ENCODE results near the gene CTNS.
"Not testable (repeated sequence)": the region's sequence is repeated elsewhere in the genome, so short reads cannot be mapped to it uniquely, and the experiment has no call there.

Gene CTNS

DNA sequence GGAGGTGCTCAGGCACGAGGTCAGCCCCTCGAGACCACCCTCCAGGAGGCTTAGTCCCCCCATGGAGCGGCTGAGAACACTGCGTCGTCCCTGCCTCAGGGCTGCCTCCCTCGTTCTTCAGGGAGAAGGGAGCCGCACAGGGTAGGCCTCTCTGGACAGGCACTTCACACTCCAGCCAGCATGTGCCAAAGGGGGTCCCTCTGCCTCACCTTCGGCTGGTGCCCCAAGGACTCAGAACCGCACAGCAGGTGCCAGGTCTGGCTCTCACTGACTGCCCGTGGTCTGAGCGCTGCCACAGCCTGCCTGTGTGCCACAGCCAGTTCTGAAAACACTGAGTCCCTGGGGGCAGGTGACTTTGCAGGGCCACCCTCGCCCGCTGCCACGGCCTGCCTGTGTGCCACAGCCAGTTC is 52.3 kb downstream of the CTNS start:
- no peak for DNase-seq

DNA sequence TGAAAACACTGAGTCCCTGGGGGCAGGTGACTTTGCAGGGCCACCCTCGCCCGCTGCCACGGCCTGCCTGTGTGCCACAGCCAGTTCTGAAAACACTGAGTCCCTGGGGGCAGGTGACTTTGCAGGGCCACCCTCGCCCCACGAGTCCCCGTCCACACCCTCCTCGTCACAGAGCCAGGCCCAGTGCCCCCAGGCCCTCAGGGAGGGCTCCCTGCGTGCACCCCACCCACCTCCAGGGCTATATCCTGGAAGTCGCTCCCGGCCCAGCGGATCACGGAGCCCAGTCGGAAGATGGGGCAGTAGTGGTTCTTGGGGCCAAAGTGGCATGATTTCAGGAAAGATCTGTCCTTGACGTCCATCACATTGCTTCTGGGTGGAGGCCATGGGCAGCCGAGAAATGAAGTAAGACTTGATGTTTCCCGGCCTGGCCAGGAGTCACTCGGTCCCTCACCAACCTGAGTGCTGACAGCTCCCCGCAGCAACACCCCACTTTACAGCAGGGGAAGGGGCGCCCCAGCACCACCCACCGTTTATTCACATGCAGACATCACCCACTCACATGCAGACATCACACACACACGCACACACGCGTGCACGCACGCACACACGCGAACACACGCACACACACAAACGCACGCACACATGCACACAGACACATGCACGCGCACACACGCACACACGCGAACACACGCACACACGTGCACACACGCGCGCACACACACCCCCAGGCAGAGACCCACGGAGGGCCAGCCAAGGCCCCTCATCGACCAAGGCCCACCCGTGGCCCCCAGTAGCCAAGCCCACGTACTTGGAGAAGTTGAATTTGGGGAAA is 52.9 kb downstream of the CTNS start:
- DNase-seq, result no peak

- DNase-seq, result no peak
These were observed 53.6 kb downstream of the CTNS start for GRCh38 chr17:3690094-3690715.

DNA sequence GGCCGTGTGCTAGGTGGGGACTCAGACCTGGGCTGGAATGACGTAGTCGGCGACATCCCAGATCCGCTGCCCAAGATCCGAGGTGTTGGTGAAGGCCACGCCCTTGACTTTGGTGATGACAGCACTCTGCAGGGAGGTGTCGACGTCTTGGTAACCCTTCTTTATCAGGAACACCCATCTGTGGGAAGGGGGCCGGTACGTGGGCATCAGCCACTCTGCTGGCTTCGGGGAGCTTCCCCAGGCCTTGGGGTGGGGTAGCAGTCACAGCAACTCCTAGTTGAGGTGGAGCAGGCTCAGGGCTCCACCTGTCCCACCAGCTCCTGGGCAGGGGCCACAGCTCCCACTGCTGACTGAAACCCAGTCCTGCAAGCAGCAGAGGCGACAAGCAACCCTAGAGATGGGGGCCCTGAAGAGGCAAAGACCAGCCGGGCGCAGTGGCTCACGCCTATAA is 55.1 kb downstream of the CTNS start:
- DNase-seq, result no peak

- no peak for DNase-seq
These were observed 55.8 kb downstream of the CTNS start for GRCh38 chr17:3692346-3692745.

- DNase-seq, result no peak
These were observed 56.6 kb downstream of the CTNS start for GRCh38 chr17:3693141-3693540.

DNA sequence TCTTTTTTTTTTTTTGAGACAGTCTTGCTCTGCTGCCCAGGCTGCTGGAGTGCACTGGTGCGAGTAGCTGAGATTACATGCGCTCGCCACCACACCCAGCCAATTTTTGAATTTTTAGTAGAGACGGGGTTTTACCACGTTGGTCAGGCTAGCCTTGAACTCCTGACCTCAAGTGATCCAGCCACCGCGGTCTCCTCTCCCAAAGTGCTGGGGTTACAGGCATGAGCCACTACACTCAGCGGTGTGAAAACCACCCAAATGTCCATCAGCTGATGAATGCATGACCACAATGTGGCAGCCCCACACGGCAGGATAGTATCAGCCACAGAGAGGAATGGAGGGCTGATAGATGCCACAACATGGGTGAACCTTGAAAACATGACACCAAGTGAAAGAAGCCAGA is 57.3 kb downstream of the CTNS start:
- DNase-seq, result peak; percentile 58

GRCh38 chr17:3695129-3695722 is 58.7 kb downstream of the CTNS start:
- no peak for DNase-seq

DNA sequence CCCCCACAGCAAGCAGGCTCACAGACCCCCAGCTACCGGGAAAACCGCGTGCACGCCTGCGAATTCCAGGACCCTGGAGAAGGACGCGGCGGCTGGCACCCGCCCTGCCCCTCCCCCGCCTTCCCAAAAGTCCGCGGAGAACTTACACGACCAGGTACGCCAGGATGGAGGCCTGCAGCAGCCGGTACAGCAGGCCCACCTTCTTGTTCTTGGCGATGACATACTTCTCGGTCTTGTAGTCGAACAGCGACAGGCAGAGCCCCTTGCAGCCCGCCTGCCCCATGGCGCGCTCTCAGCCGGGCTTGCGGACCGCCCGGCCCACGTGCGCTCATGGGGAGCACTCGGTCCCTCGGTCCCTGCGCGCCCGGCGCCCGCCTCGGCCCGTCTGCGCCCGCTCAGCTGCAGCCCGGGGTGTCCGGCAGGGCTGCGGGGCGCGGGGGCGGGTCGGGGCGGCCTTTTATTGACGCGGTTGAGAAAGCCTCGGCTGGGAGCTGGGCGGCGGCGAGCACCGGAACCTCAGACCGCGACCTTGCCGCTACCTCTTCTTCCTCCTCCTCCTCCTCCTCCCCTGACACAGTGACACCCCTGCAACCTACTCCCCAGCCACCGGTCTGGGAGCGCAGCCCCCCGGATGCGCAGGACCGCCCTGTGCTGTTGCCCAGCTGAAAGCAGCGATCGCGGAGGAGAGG is 59.3 kb downstream of the CTNS start, which contains the start of gene P2RX5:
TSS of gene P2RX5 (minus strand) at position 433 of the 689 bp plus-strand sequence. CDS start at position 283, 150 bp downstream.
- DNase-seq, result peak; percentile 36

DNA sequence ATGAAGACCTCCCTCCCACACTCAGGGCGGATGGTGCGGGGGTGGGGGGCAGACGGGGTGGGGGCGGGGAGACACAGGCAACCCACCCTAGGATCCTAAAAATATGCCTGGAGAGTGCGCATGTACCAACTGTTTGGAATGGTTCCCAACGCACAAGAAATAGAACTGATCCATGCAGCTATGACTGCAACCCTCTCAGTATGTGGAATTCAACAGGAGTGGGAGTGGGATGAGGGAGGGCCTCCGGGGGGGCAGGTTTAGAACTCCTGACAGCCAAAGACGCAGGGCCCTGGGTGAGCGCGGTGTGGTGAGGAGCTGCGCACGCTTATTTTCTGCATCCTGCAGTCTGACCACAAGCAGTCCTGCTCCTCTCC is 60.5 kb downstream of the CTNS start:
- no peak for DNase-seq

- DNase-seq, result no peak
These were observed 61.6 kb downstream of the CTNS start for GRCh38 chr17:3698139-3698538.

- DNase-seq, result no peak
These were observed 63.4 kb downstream of the CTNS start for GRCh38 chr17:3699951-3700350.

GRCh38 chr17:3702041-3702539 is 65.5 kb downstream of the CTNS start:
- not testable (repeated sequence) for DNase-seq

GRCh38 chr17:3704931-3705717 is 68.6 kb downstream of the CTNS start:
- DNase-seq, result no peak

DNA sequence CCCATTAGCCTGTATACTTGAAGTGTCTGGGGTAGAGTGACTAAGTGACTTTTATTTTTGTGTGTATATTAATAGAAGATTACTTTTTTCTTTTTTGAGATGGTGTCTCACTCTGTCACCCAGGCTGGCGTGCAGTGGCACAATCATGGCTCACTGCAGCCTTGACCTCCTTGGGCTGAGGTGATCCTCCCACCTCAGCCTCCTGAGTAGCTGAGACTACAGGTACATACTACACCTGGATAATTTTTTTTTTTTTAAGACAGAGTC is 69.1 kb downstream of the CTNS start:
- not testable (repeated sequence) for DNase-seq

DNA sequence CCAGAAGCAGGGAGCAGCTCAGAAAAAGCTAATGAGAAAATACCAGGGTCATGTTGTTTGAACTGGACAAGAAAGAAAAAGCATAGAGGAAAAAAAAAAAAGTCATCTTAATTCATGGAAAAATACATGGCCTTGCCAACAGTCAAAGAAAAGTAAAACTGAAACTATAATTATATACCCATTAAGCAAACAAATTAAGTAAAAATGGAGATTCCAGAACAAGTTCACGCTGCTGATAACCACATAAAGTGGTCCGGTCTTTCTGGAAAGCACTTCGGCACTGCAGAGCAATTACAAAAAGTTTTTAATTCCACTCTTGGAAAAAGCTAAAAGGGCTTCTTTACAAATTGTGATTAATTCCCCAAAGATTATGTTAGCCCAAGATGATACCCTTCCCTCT is 71.8 kb downstream of the CTNS start:
- DNase-seq, result no peak

- peak; percentile 94 for DNase-seq
These were observed 74.4 kb downstream of the CTNS start for GRCh38 chr17:3710951-3711383.

Data from MV-4-11 (cell line).